ENCODE measurements around the gene GPR15LG.

DNA sequence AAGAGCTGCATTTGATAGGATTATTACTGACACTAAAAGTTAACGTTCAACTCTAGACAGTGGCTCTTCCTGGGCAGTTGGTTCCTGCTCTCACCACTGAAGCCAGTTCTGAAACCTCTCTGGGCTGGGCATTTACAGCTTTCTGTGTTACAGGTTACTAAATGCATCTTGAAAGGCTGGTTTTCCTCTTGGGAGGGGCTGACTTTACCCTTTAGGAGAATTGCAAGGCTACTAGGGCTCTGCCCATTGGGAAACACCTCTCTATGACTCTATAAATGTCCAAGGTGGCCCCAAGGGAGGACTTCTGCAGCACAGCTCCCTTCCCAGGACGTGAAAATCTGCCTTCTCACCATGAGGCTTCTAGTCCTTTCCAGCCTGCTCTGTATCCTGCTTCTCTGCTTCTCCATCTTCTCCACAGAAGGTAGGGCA, at the start of gene GPR15LG:
- no peak for TF ChIP-seq CTCF (IDR thresholded peaks at IDR 0.05)
- no peak for TF ChIP-seq ZFX (IDR thresholded peaks at IDR 0.05; ENCODE audit: borderline replicate concordance)
